ENCODE results near the gene CHST2.
"Not testable (repeated sequence)": the region's sequence is repeated elsewhere in the genome, so short reads cannot be mapped to it uniquely, and the experiment has no call there.

Gene CHST2

GRCh38 chr3:143119009-143119914 lies at the start of gene CHST2:
TSS of gene CHST2 (plus strand) at chr3:143119771. CDS start at chr3:143120817, 1,046 bp downstream.
- peak; percentile 89 for DNase-seq

DNA sequence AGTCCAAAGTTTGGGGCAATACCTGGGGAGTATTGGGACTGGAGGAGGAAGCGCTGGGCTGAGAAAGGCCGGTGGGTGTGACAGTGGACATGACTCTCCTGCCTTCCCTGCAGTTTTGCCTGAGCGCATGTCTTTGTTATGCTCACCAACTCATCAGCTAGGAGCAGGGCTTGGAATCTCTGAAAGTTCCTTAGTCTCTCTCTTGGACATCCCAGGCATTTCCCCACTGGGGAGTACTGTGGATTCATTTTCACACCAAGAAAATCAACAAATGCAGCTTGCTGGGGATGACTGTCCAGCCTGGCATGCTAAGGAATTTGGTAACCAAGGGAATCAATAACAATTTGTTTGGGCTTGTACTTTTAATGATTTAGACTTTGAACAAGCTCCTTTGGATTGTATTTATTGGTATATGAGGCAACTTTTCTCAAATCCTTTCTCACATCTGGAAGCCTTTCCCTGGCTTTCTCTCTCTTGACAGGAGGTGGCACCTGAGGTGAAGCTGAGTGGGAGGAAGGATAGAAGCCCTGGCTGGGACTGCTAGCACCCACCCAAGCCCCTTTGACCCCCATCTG lies 48.5 kb upstream of the CHST2 start:
- no peak for DNase-seq

- DNase-seq = no peak
Observed at GRCh38 chr3:143071776-143072175, 47.8 kb upstream of the CHST2 start.

GRCh38 chr3:143072298-143073020 lies 47.1 kb upstream of the CHST2 start:
- DNase-seq = not testable (repeated sequence)

DNA sequence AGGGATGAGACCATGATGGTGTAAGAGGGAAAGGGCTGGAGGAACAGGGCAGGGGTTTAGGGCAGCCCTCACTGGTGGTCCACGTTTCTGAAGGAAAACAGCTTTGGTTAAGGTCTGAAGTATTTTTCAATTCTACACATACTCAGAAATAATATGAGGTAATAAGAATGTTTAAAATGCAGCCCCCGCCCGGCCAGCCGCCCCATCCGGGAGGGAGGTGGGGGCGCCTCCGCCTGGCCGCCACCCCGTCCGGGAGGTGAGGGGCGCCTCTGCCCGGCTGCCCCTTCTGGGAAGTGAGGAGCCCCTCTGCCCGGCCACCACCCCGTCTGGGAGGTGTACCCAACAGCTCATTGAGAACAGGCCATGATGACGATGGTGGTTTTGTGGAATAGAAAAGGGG lies 46.0 kb upstream of the CHST2 start:
- not testable (repeated sequence) for DNase-seq

- DNase-seq = not testable (repeated sequence)
Observed at GRCh38 chr3:143073983-143074382, 45.6 kb upstream of the CHST2 start.

DNA sequence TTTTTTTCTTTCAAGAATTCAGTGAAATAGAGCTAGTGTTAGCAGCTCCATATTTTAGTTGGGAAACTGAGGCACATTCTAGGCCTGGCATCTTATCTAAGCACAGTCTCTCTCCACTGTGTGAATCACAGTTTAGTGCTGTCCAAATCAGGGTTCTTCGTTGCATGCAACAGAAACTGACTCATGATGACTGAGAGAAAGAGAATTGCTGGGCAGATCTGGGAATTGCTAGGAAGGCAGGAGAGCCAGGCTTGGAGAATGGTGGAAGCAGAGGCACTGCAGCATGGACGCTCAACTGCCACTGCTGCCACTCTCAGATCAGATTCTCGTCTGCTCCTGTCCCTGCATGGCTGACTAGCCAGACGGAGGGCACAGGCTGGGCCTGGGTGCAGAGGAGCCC lies 40.7 kb upstream of the CHST2 start:
- DNase-seq = no peak

DNA sequence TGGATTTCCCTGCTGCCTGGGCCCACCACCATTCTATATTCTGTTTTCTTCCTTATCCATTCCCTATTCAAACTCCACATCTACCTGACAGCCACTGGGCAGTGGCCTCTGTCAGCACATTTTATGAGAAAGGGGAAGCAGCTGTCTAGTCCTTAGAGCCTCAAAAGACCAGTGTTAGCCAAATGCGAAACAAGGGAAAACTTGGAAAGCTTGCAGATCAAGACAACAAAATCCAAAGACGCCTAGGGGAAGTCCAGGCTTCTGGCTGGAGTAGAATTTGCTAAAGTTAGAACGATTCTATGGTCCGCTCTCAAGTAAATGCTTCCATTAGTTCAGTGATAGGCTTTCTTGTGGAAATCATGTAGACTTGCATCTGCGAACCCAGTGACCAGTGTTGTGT lies 39.4 kb upstream of the CHST2 start:
- DNase-seq = no peak

GRCh38 chr3:143081365-143081764 lies 38.2 kb upstream of the CHST2 start:
- no peak for DNase-seq

DNA sequence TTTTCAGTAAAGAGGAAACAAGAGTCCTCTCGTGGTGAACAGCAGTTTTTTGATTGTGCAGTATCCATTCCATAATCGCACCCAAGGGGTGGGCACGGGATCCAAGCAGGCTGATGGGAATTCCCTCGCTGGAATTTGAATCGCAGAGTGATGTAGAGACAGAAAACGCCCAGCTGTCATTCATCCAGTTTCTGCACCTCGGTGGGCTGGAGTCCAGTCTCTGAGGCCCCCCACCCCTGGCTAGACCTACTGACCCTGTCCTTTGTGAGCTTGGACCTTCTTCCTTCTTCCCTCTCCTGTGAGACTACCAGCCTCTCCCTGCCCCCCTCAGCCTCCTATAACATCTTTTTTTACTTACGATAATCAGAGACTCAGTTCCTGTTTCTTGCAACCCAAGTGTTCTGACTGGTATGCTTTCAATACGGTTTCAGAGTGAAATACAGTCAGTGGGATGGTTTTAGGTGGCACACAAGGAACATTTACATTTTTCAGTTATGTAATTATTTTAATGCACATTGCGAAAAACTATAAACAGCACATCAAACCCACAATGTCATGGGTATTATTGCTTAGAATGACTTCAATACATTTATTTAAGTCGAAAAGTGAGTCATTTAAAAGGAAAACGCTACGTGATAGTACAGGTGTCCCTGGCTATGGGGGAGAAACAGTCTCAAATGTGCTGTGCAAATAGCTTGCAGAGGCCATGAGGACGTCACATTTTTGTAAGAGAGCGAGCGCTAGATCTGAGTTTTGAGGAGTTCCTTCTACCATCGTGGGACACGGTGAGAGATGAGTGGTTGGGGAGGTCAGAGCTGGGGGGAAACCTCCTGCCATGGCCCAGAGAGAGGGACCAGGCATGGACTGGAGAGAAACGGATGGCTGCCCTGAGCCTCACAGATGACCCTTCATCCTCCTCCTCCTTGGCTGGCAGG lies 37.5 kb upstream of the CHST2 start:
- peak; percentile 50 for DNase-seq

GRCh38 chr3:143083781-143084180 lies 35.8 kb upstream of the CHST2 start:
- DNase-seq = no peak

DNA sequence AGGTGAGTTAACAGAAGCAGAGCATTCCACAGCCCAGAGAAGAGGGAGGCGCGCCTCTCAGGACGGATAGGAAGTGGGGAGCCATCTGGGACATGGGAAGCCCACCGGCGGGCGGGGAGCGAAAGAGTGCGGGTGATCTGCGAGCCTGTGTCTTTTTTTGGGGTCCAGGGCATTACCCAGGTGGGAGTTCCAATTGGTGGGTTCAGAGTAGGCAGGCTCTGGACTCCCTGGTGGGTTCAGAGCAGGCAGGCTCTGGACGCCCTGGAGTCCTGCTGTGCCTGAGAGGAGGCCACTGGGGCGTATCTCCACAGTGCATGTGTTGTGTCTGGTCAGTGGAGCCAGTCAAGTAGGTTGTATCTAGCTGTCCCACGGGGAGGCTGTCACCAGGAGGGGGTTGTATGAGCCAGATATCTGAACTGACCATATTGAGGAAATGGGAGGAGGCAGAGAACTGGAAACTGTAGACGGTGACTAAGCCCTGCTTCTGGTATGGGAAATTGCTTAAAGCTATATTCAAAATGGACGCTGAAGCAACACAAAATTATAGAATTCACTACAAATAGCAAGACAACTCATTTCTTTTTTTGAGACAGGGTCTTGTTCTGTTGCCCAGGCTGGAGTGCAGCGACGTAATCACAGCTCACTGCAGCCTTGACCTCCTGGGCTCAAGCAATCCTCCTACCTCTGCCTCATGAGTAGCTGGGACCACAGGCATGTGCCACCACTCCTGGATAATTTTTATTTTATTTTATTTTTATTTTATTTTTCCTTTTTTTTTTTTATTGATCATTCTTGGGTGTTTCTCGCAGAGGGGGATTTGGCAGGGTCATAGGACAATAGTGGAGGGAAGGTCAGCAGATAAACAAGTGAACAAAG lies 34.5 kb upstream of the CHST2 start:
- peak; percentile 99 for DNase-seq

- DNase-seq = no peak
Observed at GRCh38 chr3:143088835-143089234, 30.7 kb upstream of the CHST2 start.

DNA sequence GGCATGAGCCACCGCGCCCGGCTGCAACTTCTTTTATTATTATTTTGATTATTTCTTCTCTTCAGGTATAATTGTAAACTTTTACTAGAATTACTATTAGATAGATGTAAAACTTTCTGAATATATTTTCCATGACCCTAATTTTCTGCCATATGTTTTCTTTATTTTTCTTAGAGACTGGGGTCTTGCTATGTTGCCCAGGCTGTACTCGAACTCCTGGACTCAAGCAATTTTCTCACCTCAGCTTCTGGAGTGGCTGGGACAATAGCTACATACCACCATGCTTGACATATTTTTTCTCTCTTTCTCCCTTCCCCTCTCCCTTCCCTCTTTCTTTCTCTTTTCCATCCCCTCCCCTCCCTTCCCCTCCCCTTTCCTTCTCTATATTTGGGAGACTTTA lies 29.6 kb upstream of the CHST2 start:
- DNase-seq = no peak

- no peak for DNase-seq
Observed at GRCh38 chr3:143090486-143090885, 29.1 kb upstream of the CHST2 start.

DNA sequence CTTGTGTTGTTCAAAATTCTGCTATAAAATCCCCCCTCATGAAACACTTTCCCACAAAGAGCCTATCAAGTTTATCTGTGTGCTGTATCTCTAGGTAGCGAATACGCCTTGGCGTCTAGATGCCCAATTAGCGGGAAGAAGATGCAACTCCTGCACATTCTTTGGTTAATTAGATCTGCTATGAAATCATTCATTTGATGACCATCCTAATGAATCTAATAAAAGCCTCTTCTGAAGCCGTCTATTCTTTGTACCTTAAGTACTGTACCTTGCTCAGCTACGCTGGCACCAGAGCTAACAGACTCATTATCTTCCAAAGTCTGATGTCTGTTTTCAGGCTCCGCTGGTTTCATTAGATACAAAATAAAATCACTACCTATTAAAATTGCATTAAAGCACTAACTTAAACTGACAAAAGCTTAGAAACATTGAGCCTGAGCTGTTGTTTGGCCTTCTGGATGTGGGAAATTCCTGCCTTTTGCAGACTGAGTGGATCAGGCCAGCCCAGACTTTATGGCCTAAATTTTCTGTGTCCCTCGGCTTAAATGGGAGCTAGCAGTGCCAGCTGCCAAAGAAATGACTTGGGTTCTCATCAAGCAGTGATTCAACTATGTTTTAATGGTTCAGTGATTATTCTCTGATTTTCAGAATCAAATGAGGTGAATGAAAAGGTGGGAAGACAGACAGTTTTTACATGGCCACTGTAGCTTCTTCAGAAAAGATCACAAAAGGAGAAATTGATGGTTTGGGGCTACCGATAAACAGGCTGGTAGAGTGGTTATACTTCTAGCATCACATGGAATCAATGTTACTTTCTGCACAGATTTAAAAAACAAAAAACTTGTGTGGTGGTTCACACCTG lies 28.4 kb upstream of the CHST2 start:
- DNase-seq = no peak

GRCh38 chr3:143092191-143092590 lies 27.4 kb upstream of the CHST2 start:
- peak; percentile 87 for DNase-seq

- no peak for DNase-seq
Observed at GRCh38 chr3:143095813-143096212, 23.8 kb upstream of the CHST2 start.

- DNase-seq = no peak
Observed at GRCh38 chr3:143098032-143098764, 21.4 kb upstream of the CHST2 start.

DNA sequence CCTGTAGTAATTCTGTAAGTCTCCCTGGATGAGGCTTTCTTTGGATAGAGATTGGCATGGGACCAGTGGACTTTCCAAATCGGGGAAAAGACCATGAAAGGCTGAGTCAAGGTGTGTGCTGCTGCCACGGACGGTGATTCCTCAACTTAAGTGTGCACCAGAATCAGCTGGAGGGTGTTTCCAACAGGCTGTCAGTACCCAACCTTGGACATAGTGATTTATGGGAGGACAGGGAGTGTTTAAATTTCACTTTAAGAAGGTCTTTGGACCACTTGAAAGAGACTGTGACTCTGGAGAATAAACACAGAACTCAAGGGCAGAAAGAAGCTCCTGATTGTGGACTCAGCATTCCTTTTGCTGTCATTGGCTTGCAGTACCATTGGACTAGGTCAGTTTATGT lies 20.4 kb upstream of the CHST2 start:
- DNase-seq = no peak
